HG02885 (cell line): Measurements from ENCODE around the gene EYS.

Source experiments
- ATAC-seq: cut with Tn5 transposase; IDR thresholded peaks from one replicate; pipeline ENCODE4 v1.9.1; 2021; ENCODE audit warnings: mild to moderate bottlenecking; ENCODE audit not compliant: unreplicated experiment, poor library complexity

Gene EYS

DNA sequence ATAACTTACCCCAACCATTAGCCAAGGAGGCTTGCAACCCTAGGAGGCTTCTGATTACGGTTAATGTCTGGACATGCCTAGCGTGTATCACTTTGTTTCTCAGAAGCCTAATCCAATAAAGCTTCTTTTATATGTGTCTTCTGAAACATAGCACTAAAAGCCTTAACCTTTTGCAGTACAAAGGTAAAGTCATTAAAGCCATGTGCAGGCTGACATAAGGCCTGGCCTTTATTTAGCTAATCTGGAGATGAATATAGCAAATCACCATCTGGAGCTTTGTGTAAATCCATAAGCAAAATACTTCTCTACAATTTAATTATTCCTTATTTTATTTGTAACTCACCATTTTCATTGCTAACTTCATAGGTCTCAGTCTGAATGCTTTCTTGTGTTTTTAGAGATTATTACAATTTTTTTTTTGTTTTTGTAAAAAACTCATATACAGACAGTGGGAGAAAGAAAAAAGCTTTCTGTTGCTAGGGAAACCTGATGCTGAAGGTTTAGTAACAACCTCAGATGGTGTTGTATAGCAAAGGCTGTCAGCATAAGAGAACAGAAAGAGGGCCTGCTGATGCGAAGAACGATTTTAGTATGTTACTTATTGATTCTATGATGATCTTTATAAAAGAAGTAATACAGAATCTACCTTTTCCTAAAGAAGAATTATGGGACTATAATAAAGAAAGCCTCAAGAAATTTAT lies at the start of gene EYS:
TSS of gene EYS (minus strand) at position 101 of the 701 bp plus-strand sequence. CDS start 211,816 bp downstream, outside the sequence.
- no peak for ATAC-seq

DNA sequence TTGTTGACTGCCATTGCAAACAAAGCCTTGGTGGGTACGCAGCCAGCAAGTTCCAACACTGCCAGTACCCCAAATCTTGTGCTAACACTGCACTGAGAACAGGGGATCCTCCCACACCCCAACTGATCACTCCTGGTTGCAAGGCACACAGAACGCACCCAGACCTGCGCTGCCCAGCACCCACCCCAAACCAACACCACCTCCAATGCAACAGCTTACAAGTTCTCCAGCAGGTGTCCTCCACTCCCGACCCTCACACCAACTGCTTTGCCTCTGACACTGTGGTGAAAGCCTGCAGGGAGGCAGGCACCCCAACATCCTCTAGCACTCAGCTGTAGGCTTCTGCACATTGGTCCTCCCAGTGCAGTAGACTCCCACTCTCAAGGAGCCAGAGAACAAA lies 39.3 kb upstream of the EYS start:
- ATAC-seq: no peak

DNA sequence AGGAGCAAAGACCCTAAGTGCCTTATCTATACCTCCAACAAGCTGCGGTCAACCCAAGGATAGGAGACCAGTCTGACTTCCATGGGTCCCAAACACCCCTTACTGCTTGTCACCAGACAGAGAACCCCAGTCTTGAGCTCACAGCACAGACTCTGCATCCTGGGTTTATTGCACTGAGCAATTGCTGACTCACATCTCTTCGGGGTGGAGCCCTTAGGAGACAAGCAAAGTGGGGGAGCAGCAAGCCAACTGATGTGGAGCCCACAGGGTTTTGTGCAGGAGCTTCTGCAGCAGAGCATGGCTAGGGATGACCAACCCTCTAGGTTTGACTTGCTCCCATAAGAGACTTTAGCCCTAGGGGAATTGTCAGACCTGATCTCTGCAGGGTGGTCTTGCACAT lies 38.6 kb upstream of the EYS start:
- no peak for ATAC-seq

DNA sequence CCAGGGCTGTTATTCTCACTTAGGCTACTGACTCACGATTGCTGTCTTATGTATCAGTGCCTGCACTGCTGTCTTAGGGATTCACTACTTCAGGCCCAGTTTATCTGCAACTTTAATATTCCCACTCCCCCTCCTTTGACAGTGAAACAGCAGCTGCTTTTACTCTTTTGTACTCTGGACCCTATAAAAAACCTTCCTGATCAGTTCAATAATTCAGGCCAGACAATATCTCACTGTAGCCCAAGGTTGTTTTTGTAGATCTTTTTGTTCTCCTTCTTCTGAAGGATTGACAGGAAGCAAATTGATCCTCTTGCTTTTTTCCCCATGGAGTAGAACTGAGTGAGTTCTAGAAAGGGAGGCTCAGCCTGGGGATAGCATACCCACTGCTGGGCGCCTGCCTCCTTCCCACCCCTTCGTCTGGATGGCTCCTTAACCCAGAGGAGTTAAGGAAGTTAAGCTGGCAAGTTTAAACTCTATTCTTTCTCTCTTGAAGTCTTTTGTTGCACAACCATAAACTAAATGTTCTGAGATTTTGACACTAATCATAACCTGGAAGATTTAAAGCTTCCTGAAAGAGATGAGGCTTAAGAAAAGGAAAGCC lies 22.0 kb upstream of the EYS start:
- no peak for ATAC-seq

DNA sequence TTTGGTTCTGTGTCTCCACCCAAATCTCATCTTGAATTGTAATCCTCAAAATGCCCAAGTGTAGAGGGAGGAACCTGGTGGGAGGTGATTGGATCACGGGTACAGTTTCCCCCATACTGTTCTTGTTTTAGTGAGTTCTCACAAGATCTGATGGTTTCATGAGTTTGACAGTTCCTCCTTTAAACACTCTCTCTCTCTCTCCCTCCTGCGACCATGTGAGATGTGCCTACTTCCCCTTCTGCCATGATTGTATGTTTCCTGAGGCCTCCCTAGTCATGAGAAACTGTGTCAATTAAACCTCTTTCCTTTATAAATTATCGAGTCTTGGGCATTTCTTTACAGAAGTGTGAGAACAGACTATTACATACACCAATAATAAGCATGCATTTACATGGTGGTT lies 12.1 kb upstream of the EYS start:
- no peak for ATAC-seq

DNA sequence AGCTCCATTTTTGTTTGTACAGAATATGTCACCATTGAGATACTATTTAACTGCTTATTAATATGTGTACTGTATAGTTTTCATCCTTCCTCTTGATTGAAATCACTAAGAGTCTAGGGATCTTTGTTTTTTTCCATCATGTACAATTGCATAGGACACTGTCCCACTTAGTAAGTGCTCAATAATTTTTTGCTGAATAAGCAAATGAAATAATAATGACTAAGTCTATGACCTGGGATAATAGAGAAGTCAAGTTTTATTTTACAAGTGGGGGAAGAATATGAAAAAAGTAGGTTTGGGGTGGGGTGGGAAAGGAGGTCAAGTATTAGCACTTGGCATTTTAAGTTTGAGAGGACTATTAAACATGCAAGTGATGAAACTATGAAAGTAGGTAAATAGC lies 4.5 kb upstream of the EYS start:
- no peak for ATAC-seq

DNA sequence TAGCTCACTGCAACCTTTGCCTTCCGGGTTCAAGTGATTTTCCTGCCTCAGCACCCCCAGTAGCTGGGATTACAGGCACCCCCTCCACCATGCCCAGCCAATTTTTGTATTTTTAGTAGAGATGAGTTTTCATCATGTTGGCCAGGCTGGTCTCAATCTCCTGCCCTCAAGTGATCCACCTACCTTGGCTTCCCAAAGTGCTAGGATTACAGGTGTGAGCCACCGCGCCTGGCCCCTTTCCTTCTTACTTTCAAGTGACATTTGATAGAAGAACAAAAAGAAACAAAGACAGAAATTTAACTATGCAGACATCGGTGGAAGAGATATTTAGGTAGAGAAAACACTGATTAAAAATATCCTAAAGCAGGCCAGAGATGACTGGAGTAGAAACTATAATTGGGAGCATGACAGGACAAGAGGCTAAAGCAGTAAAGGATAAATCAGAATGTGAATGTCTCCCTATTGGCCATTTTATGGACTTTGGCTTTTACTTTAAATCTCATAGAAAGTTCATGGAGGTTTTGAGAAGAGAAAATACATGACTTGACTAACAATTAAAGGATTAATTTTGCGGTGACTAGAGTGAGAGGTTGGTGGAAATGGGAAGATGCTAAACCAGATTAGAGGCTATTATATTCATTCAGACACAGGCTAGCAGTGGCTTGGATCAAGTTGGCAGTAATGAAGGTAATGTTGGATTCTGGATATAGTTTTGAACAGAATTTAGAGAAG lies 2.2 kb upstream of the EYS start:
- no peak for ATAC-seq

DNA sequence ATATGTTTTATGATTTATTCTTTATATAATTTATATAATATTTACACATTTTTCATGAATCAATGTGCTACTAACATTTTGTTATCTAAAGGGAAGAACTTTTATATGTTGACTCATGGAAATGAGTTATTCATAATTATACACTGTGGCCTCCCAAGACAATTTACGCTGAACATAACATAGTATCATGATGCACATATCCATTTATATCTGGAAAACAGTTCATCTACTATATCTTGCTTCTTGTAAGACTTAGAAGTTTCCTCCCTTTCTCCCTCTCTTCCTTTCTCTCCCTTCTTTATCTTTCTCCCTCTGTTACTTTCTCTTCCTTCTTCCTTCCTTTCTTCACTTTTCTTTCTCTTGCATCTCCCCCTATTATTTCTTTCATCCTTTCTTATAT lies 1.1 kb upstream of the EYS start:
- ATAC-seq: no peak

DNA sequence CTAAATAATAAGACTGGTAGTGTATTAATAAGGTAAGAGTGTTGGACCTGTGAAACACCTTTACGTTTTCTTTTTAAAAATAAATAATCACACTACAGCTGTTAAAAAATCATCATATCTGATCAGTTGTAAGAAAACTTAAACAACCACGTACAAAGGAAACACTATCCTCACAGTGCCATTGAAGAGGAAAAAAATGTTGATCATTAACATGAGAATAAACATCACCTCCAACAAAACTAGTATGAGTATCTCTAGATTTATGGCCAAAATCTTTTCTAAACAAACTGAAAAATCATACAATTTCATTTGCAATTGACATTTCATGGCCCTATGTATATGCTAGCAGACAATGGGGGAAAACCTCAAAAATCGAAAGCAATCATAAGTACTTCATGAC lies 590 bp downstream of the EYS start:
- ATAC-seq: no peak

DNA sequence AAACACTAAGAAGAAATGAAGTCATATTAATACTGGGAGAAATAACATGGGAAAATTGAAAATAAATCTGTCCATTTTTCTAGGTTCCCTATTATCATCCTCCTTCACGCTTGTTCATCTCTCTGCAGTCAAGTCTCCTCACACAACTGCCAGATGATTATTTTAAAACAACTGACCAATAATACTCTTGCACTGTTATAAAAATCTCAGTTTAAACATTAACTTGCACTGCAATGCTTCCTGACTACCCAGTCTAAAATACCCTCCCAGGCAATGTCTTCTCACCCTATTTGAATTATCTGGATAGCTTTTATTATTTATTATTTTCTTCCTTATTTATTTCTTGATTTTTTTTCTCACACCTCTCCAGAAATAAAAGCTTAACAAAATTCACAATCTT lies 5.7 kb downstream of the EYS start:
- no peak for ATAC-seq

DNA sequence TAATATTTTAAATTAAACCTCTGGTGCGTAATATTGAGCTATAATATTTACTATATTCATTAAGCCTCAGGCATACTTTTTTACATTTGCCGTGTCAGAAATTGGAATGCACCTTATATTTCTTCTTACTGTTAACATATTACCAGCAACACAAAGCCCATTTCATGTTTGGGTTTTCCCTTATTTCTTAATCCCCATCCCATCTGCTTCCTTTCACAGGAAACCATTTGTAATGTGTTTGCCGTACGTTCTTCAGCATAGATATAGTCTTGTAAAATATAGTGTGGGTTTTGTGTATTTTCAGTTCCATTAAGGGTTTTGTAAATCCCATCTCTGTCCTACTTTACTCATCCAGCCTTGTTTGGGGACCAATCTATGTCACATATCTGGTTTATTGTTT lies 6.5 kb downstream of the EYS start:
- no peak for ATAC-seq

DNA sequence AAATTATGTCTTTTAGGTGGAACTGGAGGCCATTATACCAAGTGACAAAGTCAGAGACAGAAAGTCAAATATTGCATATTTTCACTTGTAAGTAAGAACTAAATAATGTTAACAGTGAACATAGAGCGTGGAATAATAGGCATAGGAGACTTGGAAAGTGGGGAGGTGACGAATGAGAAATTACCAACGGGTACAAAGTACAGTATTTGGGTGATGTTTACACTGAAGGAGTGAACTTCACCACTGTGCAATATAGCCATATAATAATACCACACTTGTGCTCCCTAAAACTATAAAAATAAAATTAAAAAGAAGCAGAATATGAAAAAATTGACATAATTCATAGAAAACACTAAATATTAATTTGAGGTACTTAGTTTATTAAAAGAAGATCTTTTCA lies 14.9 kb downstream of the EYS start:
- ATAC-seq: no peak

DNA sequence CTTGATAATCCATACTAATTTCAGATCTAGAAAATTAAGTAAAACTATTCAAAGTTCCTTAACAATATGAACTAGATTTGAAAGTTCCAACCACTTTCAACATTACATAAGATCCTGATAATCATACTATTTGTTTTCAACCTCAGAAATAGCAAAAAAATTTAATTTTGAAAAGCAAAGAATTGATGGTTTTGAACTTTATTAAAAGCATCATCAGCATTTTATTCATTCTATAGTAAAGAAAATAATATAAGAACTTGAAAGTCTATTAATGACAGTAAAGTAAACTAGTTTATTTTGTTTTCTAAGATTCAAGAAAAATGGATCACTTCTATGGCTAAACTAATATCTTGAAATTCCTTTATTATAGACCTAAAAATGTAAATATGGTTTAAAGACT lies 26.8 kb downstream of the EYS start:
- ATAC-seq: no peak

DNA sequence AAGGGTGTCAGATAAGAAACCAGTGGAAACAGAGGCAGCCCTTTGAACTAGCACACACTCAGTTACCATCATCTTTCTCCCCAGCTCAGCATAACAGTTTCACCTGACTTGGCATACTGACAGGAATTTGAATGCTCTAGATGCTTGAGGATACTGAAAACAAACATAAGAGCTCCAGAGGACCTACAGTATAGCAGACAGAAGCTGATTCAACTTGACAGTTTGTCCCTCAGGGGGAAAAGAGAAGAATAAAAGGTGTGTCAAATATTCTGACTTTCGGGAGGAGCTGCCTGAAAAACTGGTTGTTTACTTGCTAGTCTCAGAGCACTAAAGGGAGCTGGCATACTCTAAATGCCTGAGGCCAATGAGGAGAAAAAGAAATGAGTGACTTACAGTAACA lies 35.1 kb downstream of the EYS start:
- no peak for ATAC-seq

DNA sequence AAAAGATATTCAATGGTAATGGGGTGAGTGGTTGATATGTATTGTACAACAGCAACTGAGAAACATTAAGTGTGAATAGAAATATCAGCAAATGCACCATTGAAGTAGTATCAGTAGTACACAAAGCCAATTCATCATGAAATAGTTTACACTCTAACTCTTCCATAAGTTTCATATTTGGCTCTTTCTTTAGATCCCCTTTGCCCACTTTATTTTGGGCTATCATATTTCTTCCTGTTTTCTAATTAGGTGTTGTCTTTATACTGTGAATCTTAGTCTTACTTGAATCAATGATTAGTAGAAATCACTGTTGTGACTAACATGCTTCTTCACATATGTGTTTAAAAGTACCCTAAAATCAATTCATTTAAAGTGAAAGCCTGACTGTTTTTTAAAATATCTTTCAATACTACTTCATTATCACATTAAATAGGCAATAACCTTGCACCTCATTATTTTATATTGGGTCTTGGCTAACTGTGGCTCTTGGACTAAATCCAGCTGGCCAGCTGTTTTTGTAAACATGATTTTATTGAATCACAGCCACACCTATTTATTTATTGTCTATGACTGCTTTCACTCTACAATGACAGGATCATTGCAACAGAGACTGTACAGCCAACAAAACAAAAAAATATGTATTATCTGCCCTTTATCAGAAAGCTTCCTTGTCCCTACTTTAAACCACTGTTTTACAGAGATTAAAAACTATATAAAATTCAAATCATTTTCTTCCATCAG lies 38.9 kb downstream of the EYS start:
- no peak for ATAC-seq

DNA sequence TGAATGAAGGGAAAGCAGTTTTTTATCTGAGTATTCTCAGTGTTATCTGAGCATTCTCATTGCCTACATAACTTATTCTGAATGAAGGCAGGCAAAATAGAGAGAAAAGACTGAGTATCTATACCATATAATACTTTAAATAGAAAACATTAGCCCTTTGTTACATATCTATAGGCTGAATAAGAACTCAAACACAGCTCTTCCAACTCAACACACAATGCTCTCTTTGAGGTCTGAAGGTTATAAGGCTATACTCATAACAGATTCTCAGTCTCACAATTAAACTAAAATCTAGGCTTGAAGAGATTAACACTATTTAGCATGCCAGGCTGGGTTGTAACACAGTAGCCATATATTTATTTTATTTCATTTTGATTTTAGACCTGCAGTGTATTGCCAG lies 56.9 kb downstream of the EYS start:
- ATAC-seq: no peak

DNA sequence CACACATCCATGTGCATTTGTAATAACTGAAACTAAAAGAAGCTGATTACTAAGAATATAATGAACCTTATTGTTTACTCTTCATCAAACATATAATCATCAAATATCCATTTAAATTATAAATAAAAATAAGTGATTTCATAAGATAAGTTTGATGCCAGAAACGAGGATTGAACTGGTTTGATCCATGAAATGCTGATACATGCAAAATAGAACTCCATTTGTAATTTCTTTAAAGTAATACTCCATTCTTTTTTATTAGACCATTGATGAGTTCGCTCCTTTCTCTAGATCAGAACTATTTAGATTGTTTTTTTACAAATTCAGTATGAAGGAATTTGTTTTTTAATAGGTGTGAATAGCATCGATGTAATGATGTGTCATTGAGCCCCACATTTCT lies 57.6 kb downstream of the EYS start:
- no peak for ATAC-seq

DNA sequence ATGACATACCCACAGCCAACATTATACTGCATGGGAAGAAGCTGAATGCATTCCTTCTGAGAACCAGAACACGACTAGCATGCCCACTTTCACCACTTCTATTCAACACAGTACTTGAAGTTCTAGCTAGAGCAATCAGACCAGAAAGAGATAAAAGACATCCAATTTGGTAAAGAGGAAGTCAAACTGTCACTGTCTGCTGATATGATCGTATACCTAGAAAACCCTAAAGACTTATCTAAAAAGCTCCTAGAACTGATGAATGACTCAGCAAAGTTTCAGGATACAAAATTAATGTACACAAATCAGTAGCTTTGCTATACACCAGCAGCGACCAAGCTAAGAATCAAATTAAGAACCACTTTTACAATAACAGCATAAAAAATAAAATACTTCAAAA lies 60.5 kb downstream of the EYS start:
- ATAC-seq: no peak

DNA sequence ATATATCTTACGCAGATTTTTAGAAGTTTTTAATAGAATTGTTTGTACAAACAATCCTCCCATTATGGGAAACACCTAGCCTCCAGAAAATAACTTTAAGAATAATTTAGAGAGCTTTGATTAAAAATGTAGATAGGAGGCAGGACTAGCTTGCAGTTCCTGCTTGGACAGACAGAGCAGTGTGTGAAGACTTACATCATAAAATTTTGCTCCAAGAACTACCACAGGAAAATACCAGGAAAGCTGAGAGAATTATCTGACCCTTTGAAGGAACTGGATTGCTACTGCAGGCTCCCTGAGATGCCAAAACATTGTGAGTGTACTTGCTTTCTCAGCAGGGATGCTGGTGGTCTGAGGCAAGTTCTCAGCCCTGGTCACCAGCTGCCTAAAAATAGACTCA lies 64.2 kb downstream of the EYS start:
- no peak for ATAC-seq

DNA sequence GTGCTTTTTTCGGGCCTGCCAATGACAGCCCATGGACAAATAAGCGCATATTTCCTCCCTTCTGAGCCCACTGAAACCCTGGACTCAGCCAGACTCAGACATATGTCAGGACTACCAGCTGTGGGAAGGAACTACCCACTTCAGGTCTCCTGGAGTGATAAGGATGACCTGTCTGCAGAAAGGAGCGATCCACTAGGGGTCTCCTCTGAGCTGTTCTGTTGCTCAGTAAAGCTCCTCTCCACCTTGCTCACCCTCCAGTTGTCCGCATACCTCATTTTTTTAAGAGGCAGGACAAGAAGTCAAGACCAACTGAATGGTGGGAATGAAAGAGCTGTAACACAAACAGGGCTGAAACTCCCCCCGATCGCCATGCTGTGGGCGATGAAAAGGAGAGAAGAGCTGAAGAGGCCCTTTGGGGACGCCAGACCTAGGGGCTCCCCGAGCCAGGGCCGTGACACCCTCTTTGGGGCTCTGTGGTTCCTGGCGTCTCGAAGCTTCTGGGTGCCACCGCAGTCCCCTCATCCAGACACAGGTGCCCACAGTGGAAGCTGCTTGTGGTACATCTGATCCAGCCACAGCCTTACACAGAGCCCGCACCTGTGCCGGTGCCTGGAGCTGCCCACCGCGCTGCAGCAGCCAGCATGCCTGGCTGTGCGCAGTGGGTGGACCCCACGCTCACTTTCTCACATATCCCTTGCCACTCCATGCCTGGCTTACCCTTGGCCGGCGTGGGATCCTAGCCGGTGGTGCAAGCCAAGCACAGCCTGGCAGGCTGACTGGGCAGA lies 68.8 kb downstream of the EYS start:
- no peak for ATAC-seq
